GM08714 (cell line): ENCODE results near the gene BBX.

Source experiments
- H3K4me3 ChIP-seq: fragments of 200-500 bp; sonication (Bioruptor generic); 2 replicates; pipeline ENCODE4 v1.5.1; 2014; ENCODE audit warnings: mild to moderate bottlenecking, low read length, inconsistent platforms
- ZNF274 ChIP-seq: IDR thresholded peaks from 2 replicates; pipeline ENCODE4 v1.6.1; 2012; ENCODE audit warnings: mild to moderate bottlenecking, low read depth, low read length

BBX gene

GRCh38 chr3:107775974-107776373 lies 253.2 kb downstream of the BBX start:
- no peak for TF ChIP-seq ZNF274
- H3K4me3 ChIP-seq = no peak overlapping the region

GRCh38 chr3:107781253-107781652 lies 258.5 kb downstream of the BBX start:
- no peak overlapping the region for H3K4me3 ChIP-seq
- TF ChIP-seq ZNF274 = no peak

- H3K4me3 ChIP-seq = no peak overlapping the region
- no peak for TF ChIP-seq ZNF274
Measured at GRCh38 chr3:107782054-107782453, 259.3 kb downstream of the BBX start.

- no peak overlapping the region for H3K4me3 ChIP-seq
- no peak for TF ChIP-seq ZNF274
Measured at GRCh38 chr3:107790612-107791011, 267.9 kb downstream of the BBX start.

- H3K4me3 ChIP-seq = no peak overlapping the region
- TF ChIP-seq ZNF274 = no peak
Measured at GRCh38 chr3:107791027-107791426, 268.3 kb downstream of the BBX start.

GRCh38 chr3:107791450-107791849 lies 268.7 kb downstream of the BBX start:
- TF ChIP-seq ZNF274 = no peak
- H3K4me3 ChIP-seq = no peak overlapping the region

- no peak overlapping the region for H3K4me3 ChIP-seq
- no peak for TF ChIP-seq ZNF274
Measured at GRCh38 chr3:107794664-107795443, 272.1 kb downstream of the BBX start.

- no peak overlapping the region for H3K4me3 ChIP-seq
Measured at GRCh38 chr3:107795514-107796094, 272.8 kb downstream of the BBX start.

GRCh38 chr3:107796791-107797190 lies 274.0 kb downstream of the BBX start:
- no peak overlapping the region for H3K4me3 ChIP-seq
- TF ChIP-seq ZNF274 = no peak

More at GRCh38 chr3:107795514-107796094, 272.8 kb downstream of the BBX start:
- TF ChIP-seq ZNF274 = no peak

GRCh38 chr3:107797586-107797985 lies 274.8 kb downstream of the BBX start:
- no peak overlapping the region for H3K4me3 ChIP-seq
- no peak for TF ChIP-seq ZNF274

- no peak overlapping the region for H3K4me3 ChIP-seq
- no peak for TF ChIP-seq ZNF274
Measured at GRCh38 chr3:107798381-107798780, 275.6 kb downstream of the BBX start.

GRCh38 chr3:107800710-107801109 lies 277.9 kb downstream of the BBX start:
- no peak for TF ChIP-seq ZNF274
- no peak overlapping the region for H3K4me3 ChIP-seq

GRCh38 chr3:107803170-107803569 lies 280.4 kb downstream of the BBX start:
- H3K4me3 ChIP-seq = no peak overlapping the region
- TF ChIP-seq ZNF274 = no peak

GRCh38 chr3:107806021-107806420 lies 283.3 kb downstream of the BBX start:
- no peak overlapping the region for H3K4me3 ChIP-seq
- no peak for TF ChIP-seq ZNF274

GRCh38 chr3:107806536-107806935 lies 283.8 kb downstream of the BBX start:
- no peak for TF ChIP-seq ZNF274
- H3K4me3 ChIP-seq = no peak overlapping the region

GRCh38 chr3:107810171-107811071 lies 287.7 kb downstream of the BBX start:
- no peak overlapping the region; the same call in 1 of the 2 replicates for H3K4me3 ChIP-seq
- no peak for TF ChIP-seq ZNF274
